ENCODE data around the gene MAP3K12.
"Not testable (repeated sequence)": the region's sequence is repeated elsewhere in the genome, so short reads cannot be mapped to it uniquely, and the experiment has no call there.

MAP3K12 gene

GRCh38 chr12:53499266-53500141 lies at the start of gene MAP3K12:
Gene MAP3K12 (minus strand): TSS chr12:53499458. CDS start chr12:53487391, 12,067 bp downstream.
- H3K9ac ChIP-seq, result peak within 1 kb of the TSS; percentile 91
- H3K36me3 ChIP-seq (ENCODE audit: control insufficient read depth, insufficient read depth, low read length), result no peaks in the 10 kb centered on the region
- no peaks in the 10 kb centered on the region for H3K27me3 ChIP-seq (ENCODE audit: control insufficient read depth, insufficient read depth, low read length)
- peak within 1 kb of the TSS; percentile 85 for H3K4me3 ChIP-seq (ENCODE audit: low read depth, low read length)
- peak within 1 kb of the TSS; percentile 99 for H3K27ac ChIP-seq
- H3K9me3 ChIP-seq (ENCODE audit: control insufficient read depth, low read length), result no peaks in the 10 kb centered on the region
- TF ChIP-seq CTCF (IDR thresholded peaks at IDR 0.05), result no peak
- H3K4me1 ChIP-seq, result peaks cover 28% of the 10 kb centered on the region
- H3K4me2 ChIP-seq (ENCODE audit: low read length), result peak within 1 kb of the TSS; percentile 90
- H3K79me2 ChIP-seq, result peaks cover 2% of the 10 kb centered on the region
- peak within 1 kb of the TSS; percentile 90 for H2AFZ ChIP-seq

GRCh38 chr12:53548354-53548753 lies 49.1 kb upstream of the MAP3K12 start:
- H3K9ac ChIP-seq; H2AFZ ChIP-seq; H3K9me3 ChIP-seq (ENCODE audit: control insufficient read depth, low read length); H3K4me2 ChIP-seq (ENCODE audit: low read length); H3K4me1 ChIP-seq; H3K27ac ChIP-seq; H3K4me3 ChIP-seq (ENCODE audit: low read depth, low read length); H3K36me3 ChIP-seq (ENCODE audit: control insufficient read depth, insufficient read depth, low read length); H3K27me3 ChIP-seq (ENCODE audit: control insufficient read depth, insufficient read depth, low read length); H3K79me2 ChIP-seq: not testable (repeated sequence)

GRCh38 chr12:53543539-53543938 lies 44.3 kb upstream of the MAP3K12 start:
- Histone ChIP-seq H3K9ac (no peak overlapping the region), H3K27ac (peak overlapping the region; percentile 27), H2AFZ (peak overlapping the region; percentile 36), H3K4me1 (peaks cover 5% of the 10 kb centered on the region), H3K9me3 (ENCODE audit: control insufficient read depth, low read length) (no peaks in the 10 kb centered on the region), H3K4me2 (ENCODE audit: low read length) (peak overlapping the region; percentile 26), H3K36me3 (ENCODE audit: control insufficient read depth, insufficient read depth, low read length) (no peaks in the 10 kb centered on the region), H3K79me2 (no peaks in the 10 kb centered on the region), H3K27me3 (ENCODE audit: control insufficient read depth, insufficient read depth, low read length) (no peaks in the 10 kb centered on the region), H3K4me3 (ENCODE audit: low read depth, low read length) (no peak overlapping the region)
- peak; percentile 68 for TF ChIP-seq CTCF (IDR thresholded peaks at IDR 0.05)

- H3K9me3 ChIP-seq (ENCODE audit: control insufficient read depth, low read length), result no peaks in the 10 kb centered on the region
- no peaks in the 10 kb centered on the region for H3K27me3 ChIP-seq (ENCODE audit: control insufficient read depth, insufficient read depth, low read length)
- no peak overlapping the region for H3K27ac ChIP-seq
- no peaks in the 10 kb centered on the region for H3K79me2 ChIP-seq
- peaks cover 5% of the 10 kb centered on the region for H3K4me1 ChIP-seq
- no peak overlapping the region for H2AFZ ChIP-seq
- no peaks in the 10 kb centered on the region for H3K36me3 ChIP-seq (ENCODE audit: control insufficient read depth, insufficient read depth, low read length)
- no peak overlapping the region for H3K4me2 ChIP-seq (ENCODE audit: low read length)
- TF ChIP-seq CTCF (IDR thresholded peaks at IDR 0.05), result no peak
- no peak overlapping the region for H3K9ac ChIP-seq
- H3K4me3 ChIP-seq (ENCODE audit: low read depth, low read length), result no peak overlapping the region
These were observed 40.3 kb upstream of the MAP3K12 start for GRCh38 chr12:53539526-53539925.

GRCh38 chr12:53538209-53538689 lies 39.0 kb upstream of the MAP3K12 start:
- Histone ChIP-seq H3K9ac (no peak overlapping the region), H3K4me3 (ENCODE audit: low read depth, low read length) (no peak overlapping the region), H3K27me3 (ENCODE audit: control insufficient read depth, insufficient read depth, low read length) (no peaks in the 10 kb centered on the region), H3K4me1 (no peaks in the 10 kb centered on the region), H3K4me2 (ENCODE audit: low read length) (no peak overlapping the region), H3K79me2 (no peaks in the 10 kb centered on the region), H3K36me3 (ENCODE audit: control insufficient read depth, insufficient read depth, low read length) (no peaks in the 10 kb centered on the region), H3K9me3 (ENCODE audit: control insufficient read depth, low read length) (no peaks in the 10 kb centered on the region), H3K27ac (no peak overlapping the region), H2AFZ (no peak overlapping the region)
- TF ChIP-seq CTCF (IDR thresholded peaks at IDR 0.05), result no peak

All from parathyroid adenoma (tissue), 2 donors.